ENCODE results near the gene PFN3. TPM values are rescaled to one million over a fixed set of nuclear protein-coding genes. Genes with fewer than 3 reads are reported as not detected.
A peak's percentile ranks its signal among the peaks of the same experiment; 100 is the strongest.

The PFN3 gene
- total and polyA plus RNA-seq, 2 of the 13 experiments (the other 11 are each of a cell fraction or from before 2014, with no cell fraction given) = not detected

DNA sequence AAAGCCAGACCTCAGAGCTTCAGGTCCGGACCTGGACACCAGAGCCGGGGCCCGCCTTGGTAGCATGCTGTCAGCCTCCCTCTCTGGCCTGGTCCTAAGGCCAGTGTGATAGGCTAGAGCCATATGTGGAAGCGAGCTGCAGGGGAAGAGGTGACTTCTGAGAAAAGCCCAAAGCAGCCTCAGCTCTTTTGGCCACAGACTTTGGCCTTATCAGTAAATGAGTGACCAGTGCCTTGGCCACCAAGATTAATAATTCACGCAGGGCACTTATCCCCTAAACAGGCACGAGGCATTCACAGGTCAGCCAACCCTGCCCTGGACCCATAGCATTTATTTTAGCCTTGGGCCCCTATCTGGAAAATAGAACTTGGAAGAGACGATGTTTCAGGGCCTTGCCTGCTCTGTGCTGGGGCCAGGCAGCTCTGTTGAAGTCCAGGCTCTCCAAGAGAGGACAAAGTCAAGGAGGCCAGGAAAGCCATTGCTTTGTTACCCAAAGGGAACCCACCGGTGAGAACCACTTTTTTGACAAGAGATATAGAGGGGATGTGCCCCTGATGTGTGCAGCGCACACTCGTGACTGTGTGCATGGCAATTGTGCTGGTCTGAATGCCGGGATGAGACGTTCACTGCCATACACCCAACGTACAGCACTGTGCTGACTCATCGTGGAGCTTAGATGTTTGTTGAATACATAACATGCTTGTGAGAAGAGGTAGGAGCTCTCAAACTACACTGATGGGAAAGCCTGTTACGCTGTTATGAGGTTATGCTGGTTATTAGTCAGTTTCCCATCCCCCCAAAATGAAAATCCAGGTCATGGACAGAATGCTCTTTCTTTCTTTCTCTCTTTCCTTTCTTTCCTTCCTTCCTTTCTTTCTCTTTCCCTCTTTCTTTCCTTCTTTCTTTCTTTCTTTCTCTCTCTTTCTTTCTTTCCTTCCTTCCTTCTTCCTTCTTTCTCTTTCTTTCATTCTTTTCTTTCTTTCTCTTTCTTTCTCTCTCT is 21.3 kb downstream of the PFN3 start (continued):
- no peak for TF ChIP-seq TAF15 (IDR thresholded peaks at IDR 0.05; ENCODE audit: low read depth, low read length, poor library complexity, severe bottlenecking)
- peak; percentile 89; the same call in 1 of the 2 replicates for TF ChIP-seq ZNF431 (CRISPR knock-in tag; IDR thresholded peaks at IDR 0.05; ENCODE audit: borderline replicate concordance, low read depth)
- TF ChIP-seq, protein P1, sequence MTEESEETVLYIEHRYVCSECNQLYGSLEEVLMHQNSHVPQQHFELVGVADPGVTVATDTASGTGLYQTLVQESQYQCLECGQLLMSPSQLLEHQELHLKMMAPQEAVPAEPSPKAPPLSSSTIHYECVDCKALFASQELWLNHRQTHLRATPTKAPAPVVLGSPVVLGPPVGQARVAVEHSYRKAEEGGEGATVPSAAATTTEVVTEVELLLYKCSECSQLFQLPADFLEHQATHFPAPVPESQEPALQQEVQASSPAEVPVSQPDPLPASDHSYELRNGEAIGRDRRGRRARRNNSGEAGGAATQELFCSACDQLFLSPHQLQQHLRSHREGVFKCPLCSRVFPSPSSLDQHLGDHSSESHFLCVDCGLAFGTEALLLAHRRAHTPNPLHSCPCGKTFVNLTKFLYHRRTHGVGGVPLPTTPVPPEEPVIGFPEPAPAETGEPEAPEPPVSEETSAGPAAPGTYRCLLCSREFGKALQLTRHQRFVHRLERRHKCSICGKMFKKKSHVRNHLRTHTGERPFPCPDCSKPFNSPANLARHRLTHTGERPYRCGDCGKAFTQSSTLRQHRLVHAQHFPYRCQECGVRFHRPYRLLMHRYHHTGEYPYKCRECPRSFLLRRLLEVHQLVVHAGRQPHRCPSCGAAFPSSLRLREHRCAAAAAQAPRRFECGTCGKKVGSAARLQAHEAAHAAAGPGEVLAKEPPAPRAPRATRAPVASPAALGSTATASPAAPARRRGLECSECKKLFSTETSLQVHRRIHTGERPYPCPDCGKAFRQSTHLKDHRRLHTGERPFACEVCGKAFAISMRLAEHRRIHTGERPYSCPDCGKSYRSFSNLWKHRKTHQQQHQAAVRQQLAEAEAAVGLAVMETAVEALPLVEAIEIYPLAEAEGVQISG (CRISPR knock-in tag; IDR thresholded peaks at IDR 0.05) = peak; percentile 80
- no peak for TF ChIP-seq ZNF383 (CRISPR knock-in tag; IDR thresholded peaks at IDR 0.05; ENCODE audit: borderline replicate concordance)
- TF ChIP-seq, protein P2, sequence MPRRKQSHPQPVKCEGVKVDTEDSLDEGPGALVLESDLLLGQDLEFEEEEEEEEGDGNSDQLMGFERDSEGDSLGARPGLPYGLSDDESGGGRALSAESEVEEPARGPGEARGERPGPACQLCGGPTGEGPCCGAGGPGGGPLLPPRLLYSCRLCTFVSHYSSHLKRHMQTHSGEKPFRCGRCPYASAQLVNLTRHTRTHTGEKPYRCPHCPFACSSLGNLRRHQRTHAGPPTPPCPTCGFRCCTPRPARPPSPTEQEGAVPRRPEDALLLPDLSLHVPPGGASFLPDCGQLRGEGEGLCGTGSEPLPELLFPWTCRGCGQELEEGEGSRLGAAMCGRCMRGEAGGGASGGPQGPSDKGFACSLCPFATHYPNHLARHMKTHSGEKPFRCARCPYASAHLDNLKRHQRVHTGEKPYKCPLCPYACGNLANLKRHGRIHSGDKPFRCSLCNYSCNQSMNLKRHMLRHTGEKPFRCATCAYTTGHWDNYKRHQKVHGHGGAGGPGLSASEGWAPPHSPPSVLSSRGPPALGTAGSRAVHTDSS (CRISPR knock-in tag; conservative IDR thresholded peaks at IDR 0.05) = no peak
- TF ChIP-seq NR2F6 (IDR thresholded peaks at IDR 0.05) = peak; percentile 55
- TF ChIP-seq NR2F6 (CRISPR knock-in tag; IDR thresholded peaks at IDR 0.05) = peak; percentile 73
- TF ChIP-seq ZNF24 (IDR thresholded peaks at IDR 0.05) = no peak
- no peak; the same call in 1 of the 2 replicates for TF ChIP-seq NR2F2 (IDR thresholded peaks at IDR 0.05; ENCODE audit: borderline replicate concordance, low read depth)
- no peak for TF ChIP-seq ZNF17 (CRISPR knock-in tag; IDR thresholded peaks at IDR 0.05)
- TF ChIP-seq HIVEP1 (CRISPR knock-in tag; IDR thresholded peaks at IDR 0.05) = no peak
- TF ChIP-seq NFIC (IDR thresholded peaks at IDR 0.05; ENCODE audit: low read length) = 0 out of 2 replicates have a peak, but pooled peaks have one; percentile 53
- TF ChIP-seq, protein P3, sequence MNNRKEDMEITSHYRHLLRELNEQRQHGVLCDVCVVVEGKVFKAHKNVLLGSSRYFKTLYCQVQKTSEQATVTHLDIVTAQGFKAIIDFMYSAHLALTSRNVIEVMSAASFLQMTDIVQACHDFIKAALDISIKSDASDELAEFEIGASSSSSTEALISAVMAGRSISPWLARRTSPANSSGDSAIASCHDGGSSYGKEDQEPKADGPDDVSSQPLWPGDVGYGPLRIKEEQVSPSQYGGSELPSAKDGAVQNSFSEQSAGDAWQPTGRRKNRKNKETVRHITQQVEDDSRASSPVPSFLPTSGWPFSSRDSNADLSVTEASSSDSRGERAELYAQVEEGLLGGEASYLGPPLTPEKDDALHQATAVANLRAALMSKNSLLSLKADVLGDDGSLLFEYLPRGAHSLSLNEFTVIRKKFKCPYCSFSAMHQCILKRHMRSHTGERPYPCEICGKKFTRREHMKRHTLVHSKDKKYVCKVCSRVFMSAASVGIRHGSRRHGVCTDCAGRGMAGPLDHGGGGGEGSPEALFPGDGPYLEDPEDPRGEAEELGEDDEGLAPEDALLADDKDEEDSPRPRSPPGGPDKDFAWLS (CRISPR knock-in tag; IDR thresholded peaks at IDR 0.05; ENCODE audit: borderline replicate concordance) = no peak
- TF ChIP-seq DPF2 (CRISPR knock-in tag; IDR thresholded peaks at IDR 0.05; ENCODE audit: borderline replicate concordance, low read depth) = no peak
- TF ChIP-seq KLF12 (CRISPR knock-in tag; IDR thresholded peaks at IDR 0.05; ENCODE audit: borderline replicate concordance) = peak; percentile 84
- TF ChIP-seq, protein P4, sequence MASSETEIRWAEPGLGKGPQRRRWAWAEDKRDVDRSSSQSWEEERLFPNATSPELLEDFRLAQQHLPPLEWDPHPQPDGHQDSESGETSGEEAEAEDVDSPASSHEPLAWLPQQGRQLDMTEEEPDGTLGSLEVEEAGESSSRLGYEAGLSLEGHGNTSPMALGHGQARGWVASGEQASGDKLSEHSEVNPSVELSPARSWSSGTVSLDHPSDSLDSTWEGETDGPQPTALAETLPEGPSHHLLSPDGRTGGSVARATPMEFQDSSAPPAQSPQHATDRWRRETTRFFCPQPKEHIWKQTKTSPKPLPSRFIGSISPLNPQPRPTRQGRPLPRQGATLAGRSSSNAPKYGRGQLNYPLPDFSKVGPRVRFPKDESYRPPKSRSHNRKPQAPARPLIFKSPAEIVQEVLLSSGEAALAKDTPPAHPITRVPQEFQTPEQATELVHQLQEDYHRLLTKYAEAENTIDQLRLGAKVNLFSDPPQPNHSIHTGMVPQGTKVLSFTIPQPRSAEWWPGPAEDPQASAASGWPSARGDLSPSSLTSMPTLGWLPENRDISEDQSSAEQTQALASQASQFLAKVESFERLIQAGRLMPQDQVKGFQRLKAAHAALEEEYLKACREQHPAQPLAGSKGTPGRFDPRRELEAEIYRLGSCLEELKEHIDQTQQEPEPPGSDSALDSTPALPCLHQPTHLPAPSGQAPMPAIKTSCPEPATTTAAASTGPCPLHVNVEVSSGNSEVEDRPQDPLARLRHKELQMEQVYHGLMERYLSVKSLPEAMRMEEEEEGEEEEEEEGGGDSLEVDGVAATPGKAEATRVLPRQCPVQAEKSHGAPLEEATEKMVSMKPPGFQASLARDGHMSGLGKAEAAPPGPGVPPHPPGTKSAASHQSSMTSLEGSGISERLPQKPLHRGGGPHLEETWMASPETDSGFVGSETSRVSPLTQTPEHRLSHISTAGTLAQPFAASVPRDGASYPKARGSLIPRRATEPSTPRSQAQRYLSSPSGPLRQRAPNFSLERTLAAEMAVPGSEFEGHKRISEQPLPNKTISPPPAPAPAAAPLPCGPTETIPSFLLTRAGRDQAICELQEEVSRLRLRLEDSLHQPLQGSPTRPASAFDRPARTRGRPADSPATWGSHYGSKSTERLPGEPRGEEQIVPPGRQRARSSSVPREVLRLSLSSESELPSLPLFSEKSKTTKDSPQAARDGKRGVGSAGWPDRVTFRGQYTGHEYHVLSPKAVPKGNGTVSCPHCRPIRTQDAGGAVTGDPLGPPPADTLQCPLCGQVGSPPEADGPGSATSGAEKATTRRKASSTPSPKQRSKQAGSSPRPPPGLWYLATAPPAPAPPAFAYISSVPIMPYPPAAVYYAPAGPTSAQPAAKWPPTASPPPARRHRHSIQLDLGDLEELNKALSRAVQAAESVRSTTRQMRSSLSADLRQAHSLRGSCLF (CRISPR knock-in tag; IDR thresholded peaks at IDR 0.05; ENCODE audit: borderline replicate concordance) = peak; percentile 27; the same call in 1 of the 2 replicates

Data from HepG2 (cell line).